Body of pancreas (tissue), 4 donors: ENCODE measurements around the gene QPRT.

ENCODE experiments used
- POLR2A ChIP-seq, 3 donors: fragments of 450-650 bp; IDR thresholded peaks; one replicate each; pipeline ENCODE4 v1.6.1; 2016; ENCODE audit warnings: antibody characterized with exemption in 3 of 3, mild to moderate bottlenecking in 2 of 3
- TF ChIP-seq, protein P1 (sequence below), 7 experiments: fragments of 450-650 bp in 4 of 7; fragments of 200-600 bp in 3 of 7; sonication (generic) in 3 of 7; IDR thresholded peaks; one replicate each; pipeline ENCODE4 v1.5.1; 2016 to 2019; ENCODE audit warnings: antibody characterized with exemption in 7 of 7

DNA sequence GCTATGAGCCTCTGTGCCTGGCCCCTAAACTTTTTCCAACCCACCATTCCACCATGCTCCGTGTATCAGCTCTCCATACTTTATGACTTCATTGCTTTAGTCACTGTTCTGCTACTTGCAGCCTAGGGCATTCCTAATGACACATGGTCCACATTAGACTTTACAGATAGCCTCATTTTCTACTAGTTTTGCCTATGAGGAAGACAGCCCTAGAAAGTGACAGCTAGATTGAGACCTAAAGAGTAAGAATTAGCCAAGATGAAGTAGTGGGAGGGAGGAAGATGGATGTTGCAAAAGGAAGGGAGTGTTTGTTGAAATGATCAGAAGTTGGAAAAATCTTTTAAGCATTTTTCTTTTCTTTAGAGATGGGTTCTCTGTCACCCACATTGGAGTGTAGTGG is 55.8 kb downstream of the QPRT start:
- TF ChIP-seq, protein P1, sequence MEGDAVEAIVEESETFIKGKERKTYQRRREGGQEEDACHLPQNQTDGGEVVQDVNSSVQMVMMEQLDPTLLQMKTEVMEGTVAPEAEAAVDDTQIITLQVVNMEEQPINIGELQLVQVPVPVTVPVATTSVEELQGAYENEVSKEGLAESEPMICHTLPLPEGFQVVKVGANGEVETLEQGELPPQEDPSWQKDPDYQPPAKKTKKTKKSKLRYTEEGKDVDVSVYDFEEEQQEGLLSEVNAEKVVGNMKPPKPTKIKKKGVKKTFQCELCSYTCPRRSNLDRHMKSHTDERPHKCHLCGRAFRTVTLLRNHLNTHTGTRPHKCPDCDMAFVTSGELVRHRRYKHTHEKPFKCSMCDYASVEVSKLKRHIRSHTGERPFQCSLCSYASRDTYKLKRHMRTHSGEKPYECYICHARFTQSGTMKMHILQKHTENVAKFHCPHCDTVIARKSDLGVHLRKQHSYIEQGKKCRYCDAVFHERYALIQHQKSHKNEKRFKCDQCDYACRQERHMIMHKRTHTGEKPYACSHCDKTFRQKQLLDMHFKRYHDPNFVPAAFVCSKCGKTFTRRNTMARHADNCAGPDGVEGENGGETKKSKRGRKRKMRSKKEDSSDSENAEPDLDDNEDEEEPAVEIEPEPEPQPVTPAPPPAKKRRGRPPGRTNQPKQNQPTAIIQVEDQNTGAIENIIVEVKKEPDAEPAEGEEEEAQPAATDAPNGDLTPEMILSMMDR (IDR thresholded peaks at IDR 0.05): no peak
- TF ChIP-seq POLR2A (IDR thresholded peaks at IDR 0.05): no peak
